Breast epithelium (tissue), 3 donors: ENCODE measurements around the gene POFUT2.

ENCODE experiments used
- CTCF ChIP-seq, 3 donors: fragments of 450-650 bp; IDR thresholded peaks; one replicate each; pipeline ENCODE4 v1.5.1; 2016 to 2017; ENCODE audit warnings: antibody characterized with exemption in 3 of 3, mild to moderate bottlenecking in 3 of 3, moderate library complexity in 3 of 3
- POLR2A ChIP-seq: fragments of 450-650 bp; IDR thresholded peaks from one replicate; pipeline ENCODE4 v1.6.1; 2016; ENCODE audit warnings: antibody characterized with exemption, mild to moderate bottlenecking, moderate library complexity

- TF ChIP-seq CTCF (IDR thresholded peaks at IDR 0.05) (no peak), POLR2A (no peak)
Measured at GRCh38 chr21:45246386-45247320, 41.0 kb downstream of the POFUT2 start.
